CD4-positive, alpha-beta T cell (primary cell): ENCODE results near the gene GPC5. TPM values are rescaled to one million over a fixed set of nuclear protein-coding genes. Genes with fewer than 3 reads are reported as not detected.

Source experiments
- ATAC-seq: fragments of 200-7000 bp; cut with Tn5 transposase; one replicate; pipeline ENCODE4 v1.10.0; 2022; ENCODE audit warnings: mild to moderate bottlenecking; ENCODE audit not compliant: poor library complexity
- CTCF ChIA-PET: fragments of 350-600 bp; sonication (Branson Sonifier 250); formaldehyde crosslinking; loops from one replicate; lab custom pipeline; 2021; ENCODE audit warnings: antibody characterized with exemption, inconsistent platforms; lab: Charles Lee
- POLR2A ChIA-PET: fragments of 350-600 bp; sonication (Branson Sonifier 250); formaldehyde crosslinking; loops from one replicate; lab custom pipeline; 2021; ENCODE audit warnings: antibody characterized with exemption, inconsistent platforms; lab: Charles Lee
- DNase-seq, 14 experiments: peaks; one replicate each; pipeline ENCODE4 v3.0.0-alpha.2; 2013 to 2020; ENCODE audit warnings: mixed read lengths in 2 of 14
- H3K27ac ChIP-seq, 2 donors: one replicate each; pipeline versions ENCODE4 v1.5.1 to v1.7.0; 2013; ENCODE audit warnings: low read length in 2 of 2, low read depth in 1 of 2, mild to moderate bottlenecking in 1 of 2
- H3K27me3 ChIP-seq, 2 experiments: 1 replicate in 1 of 2; 2 replicates in 1 of 2; pipeline versions ENCODE4 v1.6.1 to v1.7.0; 2013; ENCODE audit warnings: low read length in 2 of 2, control low read depth in 1 of 2, mild to moderate bottlenecking in 1 of 2, moderate library complexity in 1 of 2; ENCODE audit not compliant: insufficient read depth in 2 of 2, control insufficient read depth in 1 of 2
- H3K36me3 ChIP-seq: one replicate; pipeline ENCODE4 v1.6.1; 2013; ENCODE audit warnings: low read length, control low read depth; ENCODE audit not compliant: insufficient read depth
- H3K4me1 ChIP-seq: one replicate; pipeline ENCODE4 v1.6.1; 2013; ENCODE audit warnings: low read length, control low read depth; ENCODE audit not compliant: insufficient read depth
- H3K4me3 ChIP-seq: one replicate; pipeline ENCODE4 v1.5.1; 2013; ENCODE audit warnings: mild to moderate bottlenecking, low read length, moderate library complexity
- H3K9me3 ChIP-seq, 2 experiments: 1 replicate in 1 of 2; 2 replicates in 1 of 2; pipeline versions ENCODE4 v1.6.1 to v1.7.0; 2013; ENCODE audit warnings: low read length in 2 of 2, mild to moderate bottlenecking in 2 of 2, control low read depth in 1 of 2, moderate library complexity in 1 of 2; ENCODE audit not compliant: control insufficient read depth in 1 of 2, insufficient read depth in 1 of 2
- H3K27ac Mint-ChIP-seq: one replicate; pipeline ENCODE4 v1.8.0; 2020; ENCODE audit warnings: mixed read lengths
- H3K27me3 Mint-ChIP-seq: one replicate; pipeline ENCODE4 v1.8.0; 2021; ENCODE audit warnings: mixed read lengths
- H3K36me3 Mint-ChIP-seq: one replicate; pipeline ENCODE4 v1.8.0; 2021; ENCODE audit warnings: low read depth, mixed read lengths
- H3K4me1 Mint-ChIP-seq: one replicate; pipeline ENCODE4 v1.8.0; 2021; ENCODE audit warnings: low read depth, mixed read lengths
- H3K4me3 Mint-ChIP-seq: one replicate; pipeline ENCODE4 v1.8.0; 2020; ENCODE audit warnings: mild to moderate bottlenecking, mixed read lengths
- H3K9me3 Mint-ChIP-seq: one replicate; pipeline ENCODE4 v1.8.0; 2020; ENCODE audit warnings: mixed read lengths
- CTCF ChIP-seq: fragments of 200-600 bp; IDR thresholded peaks from one replicate; pipeline ENCODE4 v1.8.0; 2022; ENCODE audit warnings: antibody characterized with exemption, mild to moderate bottlenecking
- intact Hi-C, 2 experiments: fragments of 100-400 bp; cut with DNase I in 1 of 2; cut with micrococcal nuclease in 1 of 2; formaldehyde crosslinking; loops; one replicate each; pipeline versions ENCODE4 v1.15.1 to v1.9.0; 2023 to 2025; cut with DNase I, micrococcal nuclease
- total RNA-seq, 174 experiments: library from RNA in 2 of 174; stranded (reverse) in 2 of 174; gene quantifications; one replicate each; pipeline ENCODE4 v1.2.3 and lab custom pipeline; 2021 to 2026

GPC5 gene
- total RNA-seq, 2 experiments from 2014 or later = not detected

GRCh38 chr13:92390217-92390616 is 991.8 kb downstream of the GPC5 start:
- intact Hi-C loops = no loop called here
- Mint-ChIP-seq H3K4me3 (no peak overlapping the region), H3K4me1 (no peaks in the 10 kb centered on the region), H3K27me3 (no peaks in the 10 kb centered on the region), H3K27ac (no peak overlapping the region), H3K36me3 (no peaks in the 10 kb centered on the region), H3K9me3 (no peaks in the 10 kb centered on the region)
- POLR2A ChIA-PET = no interaction called here
- DNase-seq = no peak
- no peak for TF ChIP-seq CTCF
- Histone ChIP-seq H3K9me3 (no peaks in the 10 kb centered on the region), H3K4me1 (no peaks in the 10 kb centered on the region), H3K27me3 (no peaks in the 10 kb centered on the region), H3K27ac (no peak overlapping the region), H3K36me3 (no peaks in the 10 kb centered on the region), H3K4me3 (no peak overlapping the region)
- CTCF ChIA-PET = no interaction called here
- ATAC-seq = no peak

- Mint-ChIP-seq H3K36me3 (no peaks in the 10 kb centered on the region), H3K27ac (no peak overlapping the region), H3K9me3 (peaks cover 3% of the 10 kb centered on the region), H3K27me3 (no peaks in the 10 kb centered on the region), H3K4me3 (no peak overlapping the region), H3K4me1 (no peaks in the 10 kb centered on the region)
- Histone ChIP-seq H3K27ac (no peak overlapping the region), H3K27me3 (no peaks in the 10 kb centered on the region), H3K36me3 (no peaks in the 10 kb centered on the region), H3K9me3 (peaks cover 0 to 7% of the 10 kb centered on the region in 2 experiments), H3K4me3 (no peak overlapping the region), H3K4me1 (no peaks in the 10 kb centered on the region)
- no peak for DNase-seq
- ChIA-PET POLR2A (interaction anchor here (0.7 kb wide), 1 partner anchor 22 kb away, joined by 3 read pairs; no protein-coding TSS in a partner anchor), CTCF (no interaction called here)
- ATAC-seq = no peak
- no peak for TF ChIP-seq CTCF
- intact Hi-C loops = no loop called here
Observed at GRCh38 chr13:92403606-92404005, 1005.2 kb downstream of the GPC5 start.

GRCh38 chr13:92407858-92408257 is 1009.4 kb downstream of the GPC5 start:
- Mint-ChIP-seq H3K36me3 (no peaks in the 10 kb centered on the region), H3K9me3 (peaks cover 4% of the 10 kb centered on the region), H3K27me3 (no peaks in the 10 kb centered on the region), H3K4me3 (no peak overlapping the region), H3K27ac (no peak overlapping the region), H3K4me1 (no peaks in the 10 kb centered on the region)
- H3K4me1 ChIP-seq = no peaks in the 10 kb centered on the region
- intact Hi-C loops = no loop called here
- CTCF ChIA-PET = no interaction called here
- H3K27me3 ChIP-seq = no peaks in the 10 kb centered on the region
- no peak for TF ChIP-seq CTCF
- POLR2A ChIA-PET = no interaction called here
- H3K36me3 ChIP-seq = no peaks in the 10 kb centered on the region
- H3K9me3 ChIP-seq = peaks cover 0 to 10% of the 10 kb centered on the region in 2 experiments
- H3K27ac ChIP-seq = no peak overlapping the region
- ATAC-seq (no peak), DNase-seq (no peak)
- H3K4me3 ChIP-seq = no peak overlapping the region
